Measurements from ENCODE around the gene CBLIF. TPM values are rescaled to one million over a fixed set of nuclear protein-coding genes. Genes with fewer than 3 reads are reported as not detected.

The CBLIF gene
- total and polyA plus RNA-seq, 2 of the 8 experiments (the other 6 are each of a cell fraction or from before 2014, with no cell fraction given): not detected

DNA sequence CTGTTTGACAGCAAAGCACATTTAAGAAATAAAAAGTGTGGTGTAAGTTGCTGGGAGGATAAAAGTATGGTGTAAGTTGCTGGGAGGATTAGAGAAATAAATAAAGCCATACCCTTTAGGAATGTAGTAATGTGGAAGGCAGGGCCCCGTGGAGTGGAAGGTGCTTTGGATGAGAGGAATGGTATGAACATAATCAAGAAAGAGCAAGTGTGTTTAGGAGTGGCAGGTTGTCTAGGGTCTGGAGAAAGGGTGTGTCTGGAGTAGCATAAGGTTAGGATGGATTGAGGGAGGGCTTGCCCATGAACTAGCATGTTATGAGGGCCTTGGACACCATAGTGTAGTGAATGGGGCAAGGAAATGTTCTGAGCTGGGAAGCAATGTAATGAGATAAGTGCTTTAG, 52.8 kb downstream of the CBLIF start:
- ChIA-PET POLR2A (ENCODE audit: partially characterized antibody) (interaction anchor here (0.8 kb wide), 1 partner anchor 15 kb away, joined by 3 read pairs; no protein-coding TSS in a partner anchor), CTCF (ENCODE audit: partially characterized antibody) (interaction anchor here (0.6 to 2.8 kb wide), 6 partner anchors 9 to 37 kb away, joined by 3 to 12 read pairs (median 5); partner anchors contain the start of gene STX3)
- Histone ChIP-seq H2BK12ac (ENCODE audit: low read depth, low read length) (no peak overlapping the region), H2BK120ac (replicated peaks; ENCODE audit: low read depth, low read length) (no peak overlapping the region), H3K79me1 (ENCODE audit: low read depth, low read length) (no peaks in the 10 kb centered on the region; the same call in 1 of the 2 replicates), H3K56ac (replicated peaks; ENCODE audit: insufficient read length, low read depth, low read length) (peak overlapping the region; percentile 26), H3K27ac (ENCODE audit: low read depth, low read length) (no peak overlapping the region), H3K27me3 (replicated peaks in 1 of 4; ENCODE audit: control insufficient read depth in 3 of 4, extremely low read depth in 1 of 4, insufficient read depth in 3 of 4, low read length in 3 of 4) (no peaks in the 10 kb centered on the region), H3K18ac (ENCODE audit: extremely low read depth, low read length) (no peak overlapping the region), H3K9me3 (ENCODE audit: insufficient read depth in 2 of 2, low read depth in 1 of 2, low read length in 1 of 2) (no peaks in the 10 kb centered on the region), H4K91ac (replicated peaks; ENCODE audit: insufficient read length, low read length) (peak overlapping the region; percentile 47), H3K23me2 (ENCODE audit: low read depth, low read length) (no peaks in the 10 kb centered on the region; the same call in 1 of the 2 replicates), H2BK5ac (ENCODE audit: low read depth, low read length) (no peak overlapping the region), H4K5ac (ENCODE audit: insufficient read length, low read depth, low read length) (no peak overlapping the region), H3K9ac (replicated peaks in 1 of 4; ENCODE audit: extremely low read depth in 1 of 4, low read depth in 3 of 4, low read length in 3 of 4) (no peak overlapping the region), H3K4me3 (ENCODE audit: extremely low read depth in 1 of 4, insufficient read depth in 2 of 4, low read depth in 3 of 4, low read length in 4 of 4) (no peak overlapping the region), H3K36me3 (ENCODE audit: control insufficient read depth in 2 of 4, insufficient read depth in 4 of 4, low read length in 3 of 4) (peaks cover 10 to 78% (median 53%) of the 10 kb centered on the region in 4 experiments; a peak in 7 of 8 replicates), H3K79me2 (ENCODE audit: control insufficient read depth in 1 of 2, insufficient read depth in 2 of 2, low read length in 2 of 2) (no peaks in the 10 kb centered on the region), H2AFZ (ENCODE audit: low read length) (no peak overlapping the region), H3K4me1 (replicated peaks in 1 of 4; ENCODE audit: control insufficient read depth in 3 of 4, insufficient read depth in 4 of 4, low read length in 3 of 4) (no peaks in the 10 kb centered on the region), H2BK20ac (ENCODE audit: low read length) (no peak overlapping the region), H3K4ac (replicated peaks; ENCODE audit: insufficient read length, low read depth, low read length) (no peak overlapping the region), H3K14ac (ENCODE audit: insufficient read length) (no peak overlapping the region), H4K8ac (ENCODE audit: extremely low read depth, insufficient read depth, low read length) (no peak overlapping the region), H3K23ac (ENCODE audit: insufficient read length) (no peak overlapping the region), H4K20me1 (replicated peaks in 1 of 2; ENCODE audit: control insufficient read depth in 1 of 2, insufficient read depth in 2 of 2, low read length in 2 of 2) (peaks cover 2% of the 10 kb centered on the region in 2 experiments), H2AK5ac (ENCODE audit: low read depth, low read length) (no peak overlapping the region), H2BK15ac (ENCODE audit: low read length) (no peak overlapping the region), H3K4me2 (ENCODE audit: insufficient read depth in 1 of 2, low read depth in 2 of 2, low read length in 2 of 2) (no peak overlapping the region)
- WGBS, 2 experiments (ENCODE audit: extremely low coverage in 1 of 2, insufficient coverage in 1 of 2, insufficient read length in 1 of 2, insufficient replicate concordance in 2 of 2, low coverage in 1 of 2, low lambda C conversion rate in 2 of 2, missing lambda C conversion rate in 1 of 2): 79% methylated on average over 1 of the region's 1 CpG; no CpG with 5 or more reads in 1 of the 2 experiments
- FAIRE-seq: no peak
- DNase-seq (ENCODE audit: low read depth in 1 of 2, low spot score in 2 of 2): no peak
- TF ChIP-seq KDM4A (IDR thresholded peaks at IDR 0.05; ENCODE audit: low read depth, low read length, severe bottlenecking): no peak
- no peak for TF ChIP-seq RFX5 (IDR thresholded peaks at IDR 0.05; ENCODE audit: borderline replicate concordance, low read depth, low read length)
- TF ChIP-seq KDM1A (IDR thresholded peaks at IDR 0.05; ENCODE audit: borderline replicate concordance, low read length): no peak
- no peak for TF ChIP-seq PHF8 (conservative IDR thresholded peaks at IDR 0.05; ENCODE audit: low read depth, low read length)
- no peak for TF ChIP-seq JUND (IDR thresholded peaks at IDR 0.05; ENCODE audit: low read length)
- TF ChIP-seq SUZ12 (IDR thresholded peaks at IDR 0.05; ENCODE audit: low read length): no peak
- no peak for TF ChIP-seq GABPA (IDR thresholded peaks at IDR 0.05; ENCODE audit: borderline replicate concordance, insufficient read depth, low read length)
- no peak for TF ChIP-seq RBBP5 (IDR thresholded peaks at IDR 0.05; ENCODE audit: borderline replicate concordance, low read depth, low read length)
- no peak for TF ChIP-seq TCF12 (IDR thresholded peaks at IDR 0.05; ENCODE audit: low read depth, low read length)

Measured in H1 (cell line).